ENCODE data around the gene PTPMT1. TPM values are rescaled to one million over a fixed set of nuclear protein-coding genes. Genes with fewer than 3 reads are reported as not detected.

Gene PTPMT1
- total RNA-seq, 2 donors from 2014 or later, result 52.4 TPM

- peak; percentile 97 for ATAC-seq
- Histone ChIP-seq H3K27ac (peak within 1 kb of the TSS; percentile 83 to 90 (median 85)), H3K4me1 (peaks cover 20% of the 10 kb centered on the region), H3K36me3 (replicated peaks in 1 of 2; ENCODE audit: insufficient read depth in 1 of 2, low read depth in 2 of 2) (peaks cover 13 to 24% of the 10 kb centered on the region in 2 donors), H3K9me3 (no peaks in the 10 kb centered on the region), H3K4me3 (peak within 1 kb of the TSS; percentile 86 to 99), H3K27me3 (no peaks in the 10 kb centered on the region)
- peak in 1 of 7 experiments; percentile 5 for TF ChIP-seq CTCF (IDR thresholded peaks at IDR 0.05)
- peak in 2 of 3 donors; percentile 80 to 84 for TF ChIP-seq POLR2A (IDR thresholded peaks at IDR 0.05)
- 0 to 2% methylated on average over 22 to 68 of the region's 72 CpGs for WGBS, 2 donors
- DNase-seq, result peak; percentile 89 to 93 (median 92)
- intact Hi-C loops (cut with DNase I), result no loop called here
These were observed 13.4 kb downstream of the PTPMT1 start, which contains the start of the genes KBTBD4 and NDUFS3 for GRCh38 chr11:47578524-47579494. Gene KBTBD4 (minus strand): TSS chr11:47578970. CDS start chr11:47578951, 19 bp downstream. Gene NDUFS3 (plus strand): TSS chr11:47579074. CDS start chr11:47579092, 18 bp downstream.

GRCh38 chr11:47583844-47584243, 18.4 kb downstream of the PTPMT1 start:
- H3K27me3 ChIP-seq, result no peaks in the 10 kb centered on the region
- TF ChIP-seq CTCF (IDR thresholded peaks at IDR 0.05) (no peak), POLR2A (IDR thresholded peaks at IDR 0.05) (no peak)
- peaks cover 11% of the 10 kb centered on the region for H3K4me1 ChIP-seq
- H3K4me3 ChIP-seq, result no peak overlapping the region
- ATAC-seq (no peak), DNase-seq (no peak)
- no peaks in the 10 kb centered on the region for H3K9me3 ChIP-seq
- H3K36me3 ChIP-seq (replicated peaks in 1 of 2; ENCODE audit: insufficient read depth in 1 of 2, low read depth in 2 of 2), result peaks cover 13 to 26% of the 10 kb centered on the region in 2 donors
- intact Hi-C loops (cut with DNase I), result no loop called here
- no peak overlapping the region for H3K27ac ChIP-seq
- 91 to 93% methylated on average over 5 of the region's 5 CpGs for WGBS, 2 donors

GRCh38 chr11:47586098-47586855, 20.9 kb downstream of the PTPMT1 start, which contains the start of gene FAM180B:
Gene FAM180B (plus strand): TSS chr11:47586678. CDS start chr11:47586769, 91 bp downstream.
- DNase-seq, result no peak
- 58 to 66% methylated on average over 7 to 11 of the region's 12 CpGs for WGBS, 2 donors
- no peaks in the 10 kb centered on the region for H3K9me3 ChIP-seq
- no peak for ATAC-seq
- peaks cover 0 to 10% of the 10 kb centered on the region in 2 donors for H3K27me3 ChIP-seq
- peaks cover 12 to 24% of the 10 kb centered on the region in 2 donors for H3K36me3 ChIP-seq (replicated peaks in 1 of 2; ENCODE audit: insufficient read depth in 1 of 2, low read depth in 2 of 2)
- H3K4me3 ChIP-seq, result no peak within 1 kb of the TSS
- no peaks in the 10 kb centered on the region for H3K4me1 ChIP-seq
- intact Hi-C loops (cut with DNase I), result no loop called here
- TF ChIP-seq POLR2A (IDR thresholded peaks at IDR 0.05) (no peak), CTCF (IDR thresholded peaks at IDR 0.05) (no peak)
- no peak within 1 kb of the TSS for H3K27ac ChIP-seq

GRCh38 chr11:47587039-47587716, 21.8 kb downstream of the PTPMT1 start:
- Histone ChIP-seq H3K36me3 (replicated peaks in 1 of 2; ENCODE audit: insufficient read depth in 1 of 2, low read depth in 2 of 2) (peaks cover 3 to 15% of the 10 kb centered on the region in 2 donors), H3K9me3 (no peaks in the 10 kb centered on the region), H3K4me3 (no peak overlapping the region), H3K27me3 (peaks cover 0 to 10% of the 10 kb centered on the region in 2 donors), H3K27ac (no peak overlapping the region), H3K4me1 (no peaks in the 10 kb centered on the region)
- no peak for ATAC-seq
- 57 to 64% methylated on average over 6 of the region's 6 CpGs for WGBS, 2 donors
- DNase-seq, result no peak
- intact Hi-C loops (cut with DNase I), result no loop called here
- TF ChIP-seq CTCF (IDR thresholded peaks at IDR 0.05) (no peak), POLR2A (IDR thresholded peaks at IDR 0.05) (no peak)

All from body of pancreas (tissue), 4 donors.